GM12892 (cell line): ENCODE measurements around the gene CNDP2.

Experiments used
- POLR2A ChIP-seq: IDR thresholded peaks from 2 replicates; pipeline ENCODE4 v1.6.1; 2011; ENCODE audit warnings: low read depth, low read length, control low read depth
- POLR2AphosphoS5 ChIP-seq: IDR thresholded peaks from 2 replicates; pipeline ENCODE4 v1.6.1; 2011; ENCODE audit warnings: low read depth, low read length, control low read depth
- TAF1 ChIP-seq: IDR thresholded peaks from 2 replicates; pipeline ENCODE4 v1.6.1; 2011; ENCODE audit warnings: low read depth, mild to moderate bottlenecking, control low read depth, low read length, borderline replicate concordance

DNA sequence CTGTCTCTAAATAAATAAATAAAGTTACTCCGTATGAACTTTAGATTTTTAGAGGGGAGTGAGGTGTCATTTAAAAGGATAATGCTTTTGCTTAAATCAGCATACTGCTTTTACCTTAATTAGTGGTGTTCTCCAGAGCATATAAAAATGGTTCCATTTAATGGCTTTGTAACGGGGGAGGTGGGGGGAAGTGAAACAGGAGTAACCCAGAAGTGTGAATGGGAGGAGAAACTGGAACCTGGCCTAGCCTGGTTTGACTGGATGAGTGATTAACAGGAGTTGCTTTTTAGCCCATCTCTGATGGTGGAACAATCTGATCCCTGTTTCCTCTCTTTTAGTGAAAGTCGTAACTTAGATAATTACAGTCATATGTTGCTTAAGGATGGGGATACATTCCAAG, 1.6 kb downstream of the CNDP2 start:
- TF ChIP-seq POLR2AphosphoS5: no peak
- TF ChIP-seq POLR2A: no peak
- TF ChIP-seq TAF1: no peak
